ENCODE results near the gene SSRP1.
A peak's percentile ranks its signal among the peaks of the same experiment; 100 is the strongest.

Gene SSRP1

DNA sequence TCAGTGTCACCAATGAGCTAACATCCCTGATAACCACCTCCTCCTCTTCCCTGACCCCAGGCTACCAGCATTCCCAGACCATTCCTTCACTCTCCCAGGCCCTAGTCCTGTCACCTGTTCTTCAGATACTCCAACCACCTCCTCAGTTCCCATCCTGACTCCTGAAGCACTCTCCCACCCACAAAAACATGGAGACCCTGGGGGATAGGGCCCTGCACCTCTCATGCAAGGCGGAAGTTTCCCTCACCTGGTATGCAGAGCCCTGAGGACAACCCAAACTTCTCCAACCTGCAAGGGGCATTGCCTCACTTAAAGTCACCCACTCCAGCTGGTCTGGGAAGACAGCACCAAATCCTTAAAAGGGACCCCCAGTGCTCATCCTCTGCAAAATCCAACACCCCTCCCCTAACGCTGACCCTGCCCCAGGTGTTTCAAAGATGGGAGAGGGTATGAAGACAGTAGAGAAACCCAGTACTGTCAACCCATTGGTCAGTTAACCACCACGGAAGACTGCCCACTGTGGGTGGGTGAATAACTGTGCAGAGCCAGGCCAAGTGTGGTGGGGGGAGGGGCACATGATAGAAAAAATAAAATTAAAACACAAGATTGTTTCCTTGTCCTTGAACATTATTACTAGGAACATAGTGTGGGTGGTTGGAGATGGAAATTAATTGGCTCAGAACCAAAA lies 12.4 kb downstream of the SSRP1 start:
- peaks cover 56% of the 10 kb centered on the region for H3K4me1 ChIP-seq (ENCODE audit: control insufficient read depth, insufficient read depth, low read length)
- no peaks in the 10 kb centered on the region for H3K9me3 ChIP-seq (ENCODE audit: control insufficient read depth in 2 of 2, low read length in 2 of 2)
- H3K36me3 ChIP-seq (ENCODE audit: control insufficient read depth in 2 of 2, insufficient read depth in 2 of 2, low read length in 2 of 2): peaks cover 16 to 18% of the 10 kb centered on the region in 2 donors
- no peaks in the 10 kb centered on the region for H3K27me3 ChIP-seq (ENCODE audit: control insufficient read depth in 1 of 2, insufficient read depth in 2 of 2, low read length in 2 of 2)
- H3K4me3 ChIP-seq (ENCODE audit: low read length in 2 of 2): peak overlapping the region; percentile 77 to 83
- peak overlapping the region; percentile 85 for H3K27ac ChIP-seq (ENCODE audit: low read length)
- peak overlapping the region; percentile 71 to 83 for H3K9ac ChIP-seq (ENCODE audit: low read length in 2 of 2)

DNA sequence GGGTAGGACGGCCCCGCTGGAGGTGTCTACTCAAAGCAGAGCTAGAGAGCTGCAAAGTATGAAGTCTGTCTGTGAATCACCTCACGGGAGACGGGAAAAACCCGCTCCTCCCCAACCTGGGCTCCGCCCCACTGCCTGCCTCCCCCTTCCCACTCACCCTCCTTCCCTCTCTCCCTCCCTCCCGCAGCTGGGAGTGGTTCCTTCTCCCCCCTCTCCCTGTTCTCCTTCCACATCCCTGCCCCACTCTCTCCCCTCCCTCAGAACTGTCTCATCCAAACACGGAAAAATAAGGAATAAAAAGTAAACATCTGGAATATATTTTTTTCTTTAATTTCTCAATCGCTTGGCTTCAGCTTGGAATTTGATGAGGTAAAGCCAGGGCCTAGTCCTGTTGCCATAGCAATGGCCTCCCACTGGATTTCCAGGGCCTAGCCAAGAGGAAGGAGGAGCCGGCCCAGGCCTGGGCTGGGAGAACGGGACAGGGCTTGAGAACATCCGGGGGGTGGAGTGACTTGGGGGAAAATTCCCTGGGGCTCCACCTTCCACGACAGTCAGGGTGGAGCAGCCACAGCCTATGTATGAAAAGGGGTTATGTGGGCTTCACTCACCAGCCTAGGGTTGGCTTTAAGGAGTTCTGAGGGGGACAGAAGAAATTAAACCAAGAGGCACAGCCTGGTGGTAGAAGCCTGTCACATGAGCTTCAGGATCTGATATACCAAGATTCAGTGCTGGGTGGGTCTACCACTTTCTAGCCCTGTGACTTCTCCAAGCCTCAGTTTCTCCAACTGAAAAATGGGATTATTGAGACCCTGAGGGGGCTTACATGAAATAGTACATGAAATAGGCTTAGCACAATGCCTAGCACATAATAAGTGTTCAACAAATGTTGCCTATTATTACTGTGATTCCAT lies 13.2 kb downstream of the SSRP1 start:
- no peaks in the 10 kb centered on the region for H3K9me3 ChIP-seq (ENCODE audit: control insufficient read depth in 2 of 2, low read length in 2 of 2)
- H3K27me3 ChIP-seq (ENCODE audit: control insufficient read depth in 1 of 2, insufficient read depth in 2 of 2, low read length in 2 of 2): no peaks in the 10 kb centered on the region
- peak overlapping the region; percentile 85 for H3K27ac ChIP-seq (ENCODE audit: low read length)
- peaks cover 11 to 18% of the 10 kb centered on the region in 2 donors for H3K36me3 ChIP-seq (ENCODE audit: control insufficient read depth in 2 of 2, insufficient read depth in 2 of 2, low read length in 2 of 2)
- H3K4me1 ChIP-seq (ENCODE audit: control insufficient read depth, insufficient read depth, low read length): peaks cover 64% of the 10 kb centered on the region
- H3K9ac ChIP-seq (ENCODE audit: low read length in 2 of 2): peak overlapping the region; percentile 62 to 68
- H3K4me3 ChIP-seq (ENCODE audit: low read length in 2 of 2): peak overlapping the region; percentile 77 to 83

GRCh38 chr11:57321388-57322255 lies 14.1 kb downstream of the SSRP1 start:
- peak overlapping the region; percentile 85 for H3K27ac ChIP-seq (ENCODE audit: low read length)
- H3K9me3 ChIP-seq (ENCODE audit: control insufficient read depth in 2 of 2, low read length in 2 of 2): no peaks in the 10 kb centered on the region
- H3K27me3 ChIP-seq (ENCODE audit: control insufficient read depth in 1 of 2, insufficient read depth in 2 of 2, low read length in 2 of 2): no peaks in the 10 kb centered on the region
- peaks cover 70% of the 10 kb centered on the region for H3K4me1 ChIP-seq (ENCODE audit: control insufficient read depth, insufficient read depth, low read length)
- H3K4me3 ChIP-seq (ENCODE audit: low read length in 2 of 2): peak overlapping the region; percentile 44 to 67
- peak overlapping the region; percentile 58 to 68 for H3K9ac ChIP-seq (ENCODE audit: low read length in 2 of 2)
- H3K36me3 ChIP-seq (ENCODE audit: control insufficient read depth in 2 of 2, insufficient read depth in 2 of 2, low read length in 2 of 2): peaks cover 14 to 20% of the 10 kb centered on the region in 2 donors

DNA sequence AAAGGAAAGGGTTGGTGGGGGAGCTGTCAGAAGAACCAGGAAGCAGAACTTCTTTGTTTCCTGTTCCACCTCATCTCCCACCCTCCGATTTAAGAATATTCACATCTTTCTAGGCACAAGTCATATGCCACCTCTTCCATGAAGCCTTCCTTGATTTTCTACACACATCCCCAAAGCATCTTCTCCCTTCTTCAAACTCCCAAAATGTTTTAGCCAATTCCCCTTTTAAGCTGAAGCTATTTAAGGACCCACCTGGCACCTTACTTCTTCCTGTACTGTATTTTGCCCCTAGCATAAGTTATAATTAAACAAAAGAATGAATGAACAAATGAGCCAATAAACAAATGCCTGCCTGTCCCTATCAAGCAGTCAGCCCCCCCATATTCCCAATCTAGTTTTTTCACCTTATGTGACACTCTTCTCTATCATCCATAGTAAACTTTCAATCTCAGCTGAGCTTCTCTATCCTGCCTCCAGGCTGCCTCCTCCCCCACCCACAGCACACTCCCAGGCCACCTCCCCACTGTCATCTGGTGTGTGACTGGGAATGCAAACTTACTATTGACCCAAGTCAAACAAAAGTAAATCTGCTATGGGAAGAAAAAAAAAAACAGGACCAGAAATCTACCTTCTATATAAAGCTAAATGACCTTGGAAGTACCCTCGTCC lies 14.8 kb downstream of the SSRP1 start:
- Histone ChIP-seq H3K27me3 (ENCODE audit: control insufficient read depth in 1 of 2, insufficient read depth in 2 of 2, low read length in 2 of 2) (no peaks in the 10 kb centered on the region), H3K9me3 (ENCODE audit: control insufficient read depth in 2 of 2, low read length in 2 of 2) (no peaks in the 10 kb centered on the region), H3K4me1 (ENCODE audit: control insufficient read depth, insufficient read depth, low read length) (peaks cover 66% of the 10 kb centered on the region), H3K9ac (ENCODE audit: low read length in 2 of 2) (peak overlapping the region in 1 of 2 donors; percentile 58), H3K36me3 (ENCODE audit: control insufficient read depth in 2 of 2, insufficient read depth in 2 of 2, low read length in 2 of 2) (peaks cover 22 to 24% of the 10 kb centered on the region in 2 donors), H3K4me3 (ENCODE audit: low read length in 2 of 2) (peak overlapping the region in 1 of 2 donors; percentile 67), H3K27ac (ENCODE audit: low read length) (peak overlapping the region; percentile 85)

DNA sequence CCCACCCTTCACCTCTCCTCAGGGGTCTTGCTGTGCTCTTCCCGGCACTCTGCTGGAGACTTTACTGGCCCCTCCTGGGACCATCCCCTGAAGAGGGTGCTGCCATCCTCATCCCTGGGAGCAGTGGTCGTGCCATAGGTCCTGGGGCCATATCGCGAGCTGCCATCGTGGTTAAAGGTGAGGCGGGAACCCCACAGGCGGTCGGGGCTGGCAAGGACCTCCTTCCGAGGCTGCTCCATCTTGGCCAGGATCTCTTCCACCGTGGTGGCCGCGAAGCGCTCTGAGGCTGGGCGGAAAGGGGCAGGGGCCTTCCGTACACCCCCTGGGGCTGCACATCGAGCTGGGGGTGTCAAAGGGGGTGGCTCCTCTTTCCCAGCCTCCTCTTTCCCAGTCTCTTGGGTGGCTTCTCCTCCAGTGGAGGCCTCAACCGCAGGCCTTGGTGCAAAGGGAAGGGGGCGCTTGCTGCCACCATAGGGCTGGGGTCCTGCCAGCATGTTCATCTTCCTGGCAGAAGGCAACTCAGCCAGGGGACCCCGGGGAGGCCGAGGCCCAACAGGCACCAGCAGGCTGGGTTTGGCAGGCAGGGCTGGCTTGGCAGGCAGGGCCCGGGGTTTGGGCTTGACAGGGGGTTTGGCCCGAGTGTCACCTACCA lies 15.5 kb downstream of the SSRP1 start:
- H3K9me3 ChIP-seq (ENCODE audit: control insufficient read depth in 2 of 2, low read length in 2 of 2): no peaks in the 10 kb centered on the region
- H3K9ac ChIP-seq (ENCODE audit: low read length in 2 of 2): no peak overlapping the region
- peaks cover 23 to 27% of the 10 kb centered on the region in 2 donors for H3K36me3 ChIP-seq (ENCODE audit: control insufficient read depth in 2 of 2, insufficient read depth in 2 of 2, low read length in 2 of 2)
- peak overlapping the region in 1 of 2 donors; percentile 35 for H3K4me3 ChIP-seq (ENCODE audit: low read length in 2 of 2)
- peaks cover 60% of the 10 kb centered on the region for H3K4me1 ChIP-seq (ENCODE audit: control insufficient read depth, insufficient read depth, low read length)
- H3K27ac ChIP-seq (ENCODE audit: low read length): no peak overlapping the region
- no peaks in the 10 kb centered on the region for H3K27me3 ChIP-seq (ENCODE audit: control insufficient read depth in 1 of 2, insufficient read depth in 2 of 2, low read length in 2 of 2)

DNA sequence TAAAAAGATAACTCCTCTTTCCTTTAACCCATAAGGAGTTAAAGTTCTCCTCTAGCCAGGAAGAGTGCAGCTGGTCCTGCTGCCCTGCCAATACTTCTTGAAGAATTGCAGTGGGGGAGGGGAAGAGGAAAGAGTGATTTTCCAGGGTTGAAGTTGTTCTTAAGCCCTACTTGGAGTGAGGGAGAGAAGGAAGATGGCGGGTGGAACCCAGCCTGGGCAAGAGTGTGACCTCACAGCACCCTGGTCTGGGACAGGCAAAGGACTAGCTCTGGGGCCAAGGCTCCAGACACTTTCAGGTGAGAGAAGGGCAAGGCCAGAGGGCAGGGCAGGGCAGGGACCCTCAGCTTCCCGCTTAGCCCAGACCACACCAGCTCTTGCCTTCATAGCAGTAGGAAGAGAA lies 17.5 kb downstream of the SSRP1 start:
- H3K4me1 ChIP-seq (ENCODE audit: control insufficient read depth, insufficient read depth, low read length): peaks cover 49% of the 10 kb centered on the region
- H3K4me3 ChIP-seq (ENCODE audit: low read length in 2 of 2): peak overlapping the region in 1 of 2 donors; percentile 40
- peaks cover 34 to 43% of the 10 kb centered on the region in 2 donors for H3K36me3 ChIP-seq (ENCODE audit: control insufficient read depth in 2 of 2, insufficient read depth in 2 of 2, low read length in 2 of 2)

GRCh38 chr11:57316017-57316416 lies 19.7 kb downstream of the SSRP1 start:
- Histone ChIP-seq H3K9ac (ENCODE audit: low read length in 2 of 2) (peak overlapping the region in 1 of 2 donors; percentile 27), H3K4me1 (ENCODE audit: control insufficient read depth, insufficient read depth, low read length) (peaks cover 44% of the 10 kb centered on the region), H3K27me3 (ENCODE audit: control insufficient read depth in 1 of 2, insufficient read depth in 2 of 2, low read length in 2 of 2) (no peaks in the 10 kb centered on the region), H3K36me3 (ENCODE audit: control insufficient read depth in 2 of 2, insufficient read depth in 2 of 2, low read length in 2 of 2) (peaks cover 40 to 53% of the 10 kb centered on the region in 2 donors), H3K9me3 (ENCODE audit: control insufficient read depth in 2 of 2, low read length in 2 of 2) (no peaks in the 10 kb centered on the region), H3K4me3 (ENCODE audit: low read length in 2 of 2) (no peak overlapping the region), H3K27ac (ENCODE audit: low read length) (no peak overlapping the region)

More for the DNA sequence above, 17.5 kb downstream of the SSRP1 start:
- H3K27me3 ChIP-seq (ENCODE audit: control insufficient read depth in 1 of 2, insufficient read depth in 2 of 2, low read length in 2 of 2): no peaks in the 10 kb centered on the region
- no peak overlapping the region for H3K9ac ChIP-seq (ENCODE audit: low read length in 2 of 2)
- no peaks in the 10 kb centered on the region for H3K9me3 ChIP-seq (ENCODE audit: control insufficient read depth in 2 of 2, low read length in 2 of 2)
- H3K27ac ChIP-seq (ENCODE audit: low read length): no peak overlapping the region

- peaks cover 50% of the 10 kb centered on the region for H3K4me1 ChIP-seq (ENCODE audit: control insufficient read depth, insufficient read depth, low read length)
- H3K9me3 ChIP-seq (ENCODE audit: control insufficient read depth in 2 of 2, low read length in 2 of 2): no peaks in the 10 kb centered on the region
- H3K36me3 ChIP-seq (ENCODE audit: control insufficient read depth in 2 of 2, insufficient read depth in 2 of 2, low read length in 2 of 2): peaks cover 40 to 53% of the 10 kb centered on the region in 2 donors
- no peak overlapping the region for H3K9ac ChIP-seq (ENCODE audit: low read length in 2 of 2)
- no peak overlapping the region for H3K27ac ChIP-seq (ENCODE audit: low read length)
- no peak overlapping the region for H3K4me3 ChIP-seq (ENCODE audit: low read length in 2 of 2)
- no peaks in the 10 kb centered on the region for H3K27me3 ChIP-seq (ENCODE audit: control insufficient read depth in 1 of 2, insufficient read depth in 2 of 2, low read length in 2 of 2)
These were observed 20.2 kb downstream of the SSRP1 start for GRCh38 chr11:57315491-57315890.

- Histone ChIP-seq H3K4me3 (ENCODE audit: low read length in 2 of 2) (no peak overlapping the region), H3K4me1 (ENCODE audit: control insufficient read depth, insufficient read depth, low read length) (peaks cover 52% of the 10 kb centered on the region), H3K36me3 (ENCODE audit: control insufficient read depth in 2 of 2, insufficient read depth in 2 of 2, low read length in 2 of 2) (peaks cover 47 to 53% of the 10 kb centered on the region in 2 donors), H3K9me3 (ENCODE audit: control insufficient read depth in 2 of 2, low read length in 2 of 2) (no peaks in the 10 kb centered on the region), H3K9ac (ENCODE audit: low read length in 2 of 2) (no peak overlapping the region), H3K27ac (ENCODE audit: low read length) (no peak overlapping the region), H3K27me3 (ENCODE audit: control insufficient read depth in 1 of 2, insufficient read depth in 2 of 2, low read length in 2 of 2) (no peaks in the 10 kb centered on the region)
These were observed 21.3 kb downstream of the SSRP1 start for GRCh38 chr11:57314221-57314973.

All from stomach smooth muscle (tissue), 2 donors.